ENCODE data around the gene ZFYVE27. TPM values are rescaled to one million over a fixed set of nuclear protein-coding genes. Genes with fewer than 3 reads are reported as not detected.
A peak's percentile ranks its signal among the peaks of the same experiment; 100 is the strongest.

The ZFYVE27 gene
- polyA plus RNA-seq, 3 donors = 6.2 to 31.1 (median 9.7) TPM

GRCh38 chr10:97736403-97736901 lies 476 bp upstream of the ZFYVE27 start:
- DNase-seq = no peak
- peak overlapping the region in 1 of 2 donors; percentile 89 for H3K27ac ChIP-seq (ENCODE audit: low read depth in 1 of 2, low read length in 2 of 2)
- H3K4me2 ChIP-seq (replicated peaks; ENCODE audit: extremely low read depth, low read length, poor library complexity, severe bottlenecking) = peak overlapping the region; percentile 93
- peaks cover 9 to 25% of the 10 kb centered on the region in 2 donors for H3K36me3 ChIP-seq (replicated peaks in 1 of 2; ENCODE audit: control insufficient read depth in 1 of 2, insufficient read depth in 2 of 2, low read length in 2 of 2)
- H3K9me3 ChIP-seq (replicated peaks in 1 of 2; ENCODE audit: control insufficient read depth in 1 of 2, insufficient read depth in 1 of 2, low read length in 2 of 2) = no peaks in the 10 kb centered on the region
- peak overlapping the region; percentile 93 for H2AFZ ChIP-seq (ENCODE audit: insufficient read depth, low read depth, low read length, poor library complexity, severe bottlenecking)
- peaks cover 0 to 3% (median 0%) of the 10 kb centered on the region in 3 donors for H3K27me3 Mint-ChIP-seq (ENCODE audit: low read depth in 3 of 3)
- H4K20me1 ChIP-seq (ENCODE audit: insufficient read depth, low read length) = peaks cover 20% of the 10 kb centered on the region
- H3K9me3 Mint-ChIP-seq = no peaks in the 10 kb centered on the region
- peaks cover 16 to 21% of the 10 kb centered on the region in 2 donors for H3K4me1 ChIP-seq (ENCODE audit: control insufficient read depth in 1 of 2, insufficient read depth in 2 of 2, low read length in 2 of 2)
- peak overlapping the region; percentile 85 to 98 for H3K4me3 Mint-ChIP-seq
- H3K9ac ChIP-seq (ENCODE audit: insufficient read depth, low read length, poor library complexity, severe bottlenecking) = peak overlapping the region; percentile 91
- TF ChIP-seq, protein P1, sequence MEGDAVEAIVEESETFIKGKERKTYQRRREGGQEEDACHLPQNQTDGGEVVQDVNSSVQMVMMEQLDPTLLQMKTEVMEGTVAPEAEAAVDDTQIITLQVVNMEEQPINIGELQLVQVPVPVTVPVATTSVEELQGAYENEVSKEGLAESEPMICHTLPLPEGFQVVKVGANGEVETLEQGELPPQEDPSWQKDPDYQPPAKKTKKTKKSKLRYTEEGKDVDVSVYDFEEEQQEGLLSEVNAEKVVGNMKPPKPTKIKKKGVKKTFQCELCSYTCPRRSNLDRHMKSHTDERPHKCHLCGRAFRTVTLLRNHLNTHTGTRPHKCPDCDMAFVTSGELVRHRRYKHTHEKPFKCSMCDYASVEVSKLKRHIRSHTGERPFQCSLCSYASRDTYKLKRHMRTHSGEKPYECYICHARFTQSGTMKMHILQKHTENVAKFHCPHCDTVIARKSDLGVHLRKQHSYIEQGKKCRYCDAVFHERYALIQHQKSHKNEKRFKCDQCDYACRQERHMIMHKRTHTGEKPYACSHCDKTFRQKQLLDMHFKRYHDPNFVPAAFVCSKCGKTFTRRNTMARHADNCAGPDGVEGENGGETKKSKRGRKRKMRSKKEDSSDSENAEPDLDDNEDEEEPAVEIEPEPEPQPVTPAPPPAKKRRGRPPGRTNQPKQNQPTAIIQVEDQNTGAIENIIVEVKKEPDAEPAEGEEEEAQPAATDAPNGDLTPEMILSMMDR (IDR thresholded peaks at IDR 0.05) = no peak
- no peaks in the 10 kb centered on the region for H3K27me3 ChIP-seq (ENCODE audit: control insufficient read depth in 2 of 2, insufficient read depth in 2 of 2, low read length in 2 of 2)
- H3K4me3 ChIP-seq (replicated peaks in 1 of 3; ENCODE audit: low read depth in 2 of 3, low read length in 3 of 3) = peak overlapping the region; percentile 58 to 93 (median 89)
- WGBS (ENCODE audit: insufficient coverage) = 66% methylated on average over 9 of the region's 13 CpGs
- peaks cover 40% of the 10 kb centered on the region for H3K79me2 ChIP-seq (ENCODE audit: insufficient read depth, low read length)
- H3K27ac Mint-ChIP-seq = peak overlapping the region; percentile 17 to 97 (median 94)
- peaks cover 29% of the 10 kb centered on the region for H3K4me1 Mint-ChIP-seq
- peaks cover 26 to 30% of the 10 kb centered on the region in 2 donors for H3K36me3 Mint-ChIP-seq
- intact Hi-C loops (cut with micrococcal nuclease) = loop anchor here (5.0 to 10.0 kb wide), 2 partner anchors 49 to 162 kb away; partner anchors contain the start of genes AVPI1 (in 2 of the 2) and ANKRD2 (in 1 of the 2)

DNA sequence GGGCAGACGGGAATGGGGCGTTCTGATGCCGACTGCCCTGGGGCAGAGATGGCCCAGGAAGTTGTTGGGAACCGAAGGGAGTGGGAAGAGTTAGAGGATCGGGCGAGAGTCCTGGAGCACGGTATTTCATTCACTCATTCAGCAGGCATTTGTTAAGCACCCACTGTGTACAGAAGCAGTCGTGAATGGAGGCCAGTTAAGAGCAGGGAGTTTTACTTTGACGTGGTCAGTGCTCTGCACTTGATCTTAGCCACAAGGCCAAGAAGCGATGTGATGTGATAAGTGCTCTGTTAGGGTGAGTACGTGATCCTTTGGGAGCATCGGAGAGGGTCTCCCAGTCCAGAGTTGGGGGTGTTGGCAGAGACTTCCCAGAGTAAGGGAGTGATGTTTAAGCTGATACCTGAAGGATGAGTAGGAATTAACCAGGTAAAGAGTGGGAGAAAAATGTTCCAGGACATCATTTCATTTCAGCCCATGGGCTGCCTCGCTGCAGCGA lies 890 bp downstream of the ZFYVE27 start:
- TF ChIP-seq, protein P1 (IDR thresholded peaks at IDR 0.05) = no peak
- Histone ChIP-seq H3K27me3 (ENCODE audit: control insufficient read depth in 2 of 2, insufficient read depth in 2 of 2, low read length in 2 of 2) (no peaks in the 10 kb centered on the region), H3K4me3 (replicated peaks in 1 of 3; ENCODE audit: low read depth in 2 of 3, low read length in 3 of 3) (peak overlapping the region; percentile 58 to 93 (median 89)), H4K20me1 (ENCODE audit: insufficient read depth, low read length) (peaks cover 28% of the 10 kb centered on the region), H3K9ac (ENCODE audit: insufficient read depth, low read length, poor library complexity, severe bottlenecking) (peak overlapping the region; percentile 91), H3K9me3 (replicated peaks in 1 of 2; ENCODE audit: control insufficient read depth in 1 of 2, insufficient read depth in 1 of 2, low read length in 2 of 2) (no peaks in the 10 kb centered on the region), H2AFZ (ENCODE audit: insufficient read depth, low read depth, low read length, poor library complexity, severe bottlenecking) (peak overlapping the region; percentile 93), H3K4me2 (replicated peaks; ENCODE audit: extremely low read depth, low read length, poor library complexity, severe bottlenecking) (peak overlapping the region; percentile 93), H3K27ac (ENCODE audit: low read depth in 1 of 2, low read length in 2 of 2) (peak overlapping the region; percentile 79 to 89), H3K36me3 (replicated peaks in 1 of 2; ENCODE audit: control insufficient read depth in 1 of 2, insufficient read depth in 2 of 2, low read length in 2 of 2) (peaks cover 16 to 31% of the 10 kb centered on the region in 2 donors), H3K4me1 (ENCODE audit: control insufficient read depth in 1 of 2, insufficient read depth in 2 of 2, low read length in 2 of 2) (peaks cover 16 to 21% of the 10 kb centered on the region in 2 donors), H3K79me2 (ENCODE audit: insufficient read depth, low read length) (peaks cover 51% of the 10 kb centered on the region)
- Mint-ChIP-seq H3K36me3 (peaks cover 34 to 36% of the 10 kb centered on the region in 2 donors), H3K4me3 (peak overlapping the region; percentile 85 to 98), H3K9me3 (no peaks in the 10 kb centered on the region), H3K27me3 (ENCODE audit: low read depth in 3 of 3) (peaks cover 0 to 3% (median 0%) of the 10 kb centered on the region in 3 donors), H3K4me1 (peaks cover 29% of the 10 kb centered on the region), H3K27ac (peak overlapping the region; percentile 88 to 97 (median 94))
- 35% methylated on average over 14 of the region's 14 CpGs for WGBS (ENCODE audit: insufficient coverage)
- DNase-seq = no peak
- intact Hi-C loops (cut with micrococcal nuclease) = loop anchor here (5.0 to 10.0 kb wide), 2 partner anchors 51 to 163 kb away; partner anchors contain the start of genes AVPI1 (in 2 of the 2) and ANKRD2 (in 1 of the 2)
